Inferior parietal cortex (tissue), 1 donor: ENCODE measurements around the gene SPINK4.
A peak's percentile ranks its signal among the peaks of the same experiment; 100 is the strongest.

Experiments
- DNase-seq: peaks from one replicate; pipeline ENCODE4 v3.0.0-alpha.2; 2016; ENCODE audit errors: extremely low spot score

Gene SPINK4

DNA sequence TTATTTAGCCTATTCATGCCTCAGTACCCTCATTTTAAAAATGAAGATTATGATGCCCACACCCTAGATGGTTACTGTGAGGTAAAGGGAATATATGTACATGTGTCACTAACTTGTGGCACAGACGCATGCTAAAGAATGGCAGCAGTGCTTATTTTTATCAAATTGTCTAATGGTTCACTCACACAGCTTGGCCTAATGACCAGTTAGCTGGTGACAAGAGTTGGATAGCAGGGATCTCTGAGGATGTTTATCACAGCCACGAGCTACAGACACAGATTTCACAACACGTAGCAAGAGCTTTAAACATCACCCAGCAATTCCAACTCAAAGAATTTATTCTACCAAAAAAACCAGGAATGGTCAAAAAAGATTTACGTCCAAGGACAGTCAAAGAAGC lies 17.3 kb downstream of the SPINK4 start:
- no peak for DNase-seq

DNA sequence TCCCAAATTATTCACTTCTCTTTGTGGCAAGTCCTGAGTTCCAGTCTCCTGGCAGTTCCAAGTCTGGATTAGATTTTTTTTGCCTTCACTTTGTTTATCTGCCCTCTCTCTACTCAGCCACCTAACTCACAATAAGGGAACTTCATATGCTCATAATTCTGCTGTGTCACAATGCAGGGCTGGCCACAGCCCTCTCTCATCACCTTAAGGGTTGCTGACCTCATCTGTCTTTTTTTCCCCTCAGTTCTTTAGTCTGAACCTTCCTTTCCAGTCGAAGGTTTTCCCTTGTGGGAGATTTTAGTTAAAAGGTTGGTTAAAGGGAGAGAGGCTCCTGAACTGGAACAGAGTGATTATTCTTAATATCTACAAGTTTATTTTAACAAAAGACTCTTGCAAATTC lies 20.4 kb downstream of the SPINK4 start:
- no peak for DNase-seq

DNA sequence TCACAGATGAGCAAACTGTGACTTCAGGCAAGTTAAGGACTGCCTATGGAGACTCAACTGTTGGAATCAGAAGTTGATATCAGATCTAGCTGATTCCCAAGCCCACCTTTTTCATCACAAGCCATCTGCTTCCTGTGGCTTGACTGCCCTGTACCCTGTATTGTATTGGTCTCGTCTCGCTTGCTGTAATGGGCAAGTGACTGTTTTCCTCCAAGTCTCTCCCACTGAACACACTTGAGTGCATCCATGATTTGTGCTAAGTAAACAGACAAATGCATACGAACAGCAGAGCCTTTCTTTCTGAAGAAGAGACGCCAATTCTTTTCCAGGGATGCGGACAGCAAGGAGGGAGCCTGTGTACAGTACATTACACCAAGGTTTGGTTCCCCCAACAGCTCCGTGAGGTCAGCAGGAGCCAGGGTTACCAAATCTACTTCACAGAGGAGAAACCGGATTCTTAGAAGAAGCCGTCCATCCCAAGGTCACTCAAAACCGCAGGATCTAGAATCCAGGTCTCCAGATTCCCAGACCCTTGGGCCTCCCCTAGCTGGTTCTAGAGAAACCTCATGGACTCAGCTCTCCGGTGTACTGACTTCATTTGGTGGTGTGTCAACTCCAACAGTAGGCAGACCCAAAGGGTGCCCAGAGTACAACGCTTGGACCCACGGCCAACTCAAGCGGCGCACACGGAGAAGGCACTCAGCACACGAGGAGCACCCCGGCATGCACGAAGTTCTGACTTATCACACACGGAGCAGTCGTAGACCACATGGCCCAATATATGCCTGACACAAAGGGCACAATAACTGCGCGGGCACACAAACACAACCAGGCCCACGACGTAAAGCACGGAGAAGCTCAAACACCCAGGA lies 23.4 kb downstream of the SPINK4 start:
- DNase-seq, result no peak

DNA sequence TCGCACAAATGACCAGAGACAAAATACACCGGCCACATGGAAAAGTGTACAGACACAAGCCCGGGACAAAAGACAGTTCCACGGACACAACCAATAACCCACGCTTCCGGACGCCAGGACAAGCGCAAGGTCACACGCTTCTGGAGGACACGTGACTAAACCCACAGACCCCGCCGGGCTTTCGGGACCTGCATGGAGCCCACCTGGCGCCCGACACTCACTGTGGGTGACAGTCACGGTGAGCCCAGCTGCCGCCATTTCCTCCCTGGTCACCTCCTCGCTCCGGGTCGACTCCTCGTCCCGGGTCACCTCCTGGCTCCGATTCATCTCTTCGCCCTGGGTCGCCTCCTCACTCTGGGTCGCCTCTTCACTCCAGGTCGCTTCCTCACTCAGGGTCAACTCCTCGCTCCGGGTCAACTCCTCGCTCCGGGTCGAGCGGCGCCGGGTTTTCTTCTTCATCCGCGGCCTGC lies 24.1 kb downstream of the SPINK4 start:
- DNase-seq, result peak; percentile 17

DNA sequence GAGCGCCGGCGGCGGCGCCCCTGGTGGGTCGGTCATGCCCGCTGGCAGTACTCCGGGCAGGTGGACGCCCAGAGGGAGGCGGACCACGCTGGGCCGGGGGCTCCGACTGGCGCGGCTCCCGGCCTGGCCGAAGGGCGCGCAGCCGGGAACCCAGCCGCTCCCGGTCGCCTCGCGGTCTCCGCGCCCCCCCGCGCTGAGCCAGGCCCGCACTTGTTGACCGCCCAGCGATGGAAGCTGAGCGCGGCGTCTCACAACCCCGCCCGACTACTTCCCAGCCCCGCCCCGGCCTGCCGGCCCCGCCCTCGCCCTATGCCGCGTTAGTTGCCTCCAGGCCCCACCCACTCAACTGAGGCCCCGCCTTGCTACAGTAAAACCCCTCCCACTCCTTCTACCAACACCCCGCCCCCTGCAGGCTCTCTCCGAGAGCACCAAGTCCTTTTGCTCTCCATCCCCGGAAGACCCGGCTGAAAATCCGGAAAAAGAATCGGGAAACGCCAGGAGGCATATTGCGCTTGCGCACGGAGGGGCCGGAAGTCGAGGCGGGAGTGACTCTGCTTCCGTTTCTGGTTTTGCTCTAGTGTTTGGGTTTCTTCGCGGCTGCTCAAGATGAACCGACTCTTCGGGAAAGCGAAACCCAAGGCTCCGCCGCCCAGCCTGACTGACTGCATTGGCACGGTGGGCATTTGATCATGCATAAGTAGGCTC lies 24.7 kb downstream of the SPINK4 start, which contains the start of the genes BAG1 and CHMP5:
BAG1 (minus strand) TSS at position 236 of the 705 bp plus-strand sequence.
CHMP5 (plus strand) TSS at position 577 of the 705 bp plus-strand sequence; CDS start at position 607, 30 bp downstream.
- DNase-seq, result peak; percentile 99

DNA sequence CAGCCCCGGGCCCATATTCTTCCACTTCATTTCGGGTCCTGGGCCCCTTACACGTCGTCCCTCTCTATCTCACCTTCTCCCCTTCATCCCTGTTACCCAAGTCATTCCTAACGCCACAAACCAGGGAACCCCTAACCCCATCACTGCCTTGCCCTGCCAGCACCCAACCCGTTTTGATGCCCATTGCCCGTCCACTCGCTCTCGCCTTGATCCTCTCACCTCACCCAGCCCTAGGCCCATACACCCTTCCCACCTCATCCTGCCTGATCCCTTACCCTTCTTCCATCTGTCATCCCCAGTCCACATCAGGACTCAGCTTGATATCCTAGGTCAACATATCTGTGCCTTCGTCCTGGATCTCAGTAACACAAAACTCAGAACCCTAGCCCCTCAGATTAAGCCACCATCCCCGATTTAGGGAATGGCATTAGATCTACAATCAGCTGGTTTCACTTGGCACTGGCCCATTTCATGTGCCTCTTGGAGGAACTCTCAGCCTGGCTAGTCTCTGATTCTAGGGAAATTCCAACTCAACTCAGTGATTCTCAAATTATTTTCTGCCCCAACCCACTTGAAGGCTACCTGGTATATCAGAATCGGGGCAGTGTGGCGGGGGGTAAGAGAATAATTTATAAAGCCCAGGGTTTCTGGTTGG lies 25.4 kb downstream of the SPINK4 start:
- no peak for DNase-seq

DNA sequence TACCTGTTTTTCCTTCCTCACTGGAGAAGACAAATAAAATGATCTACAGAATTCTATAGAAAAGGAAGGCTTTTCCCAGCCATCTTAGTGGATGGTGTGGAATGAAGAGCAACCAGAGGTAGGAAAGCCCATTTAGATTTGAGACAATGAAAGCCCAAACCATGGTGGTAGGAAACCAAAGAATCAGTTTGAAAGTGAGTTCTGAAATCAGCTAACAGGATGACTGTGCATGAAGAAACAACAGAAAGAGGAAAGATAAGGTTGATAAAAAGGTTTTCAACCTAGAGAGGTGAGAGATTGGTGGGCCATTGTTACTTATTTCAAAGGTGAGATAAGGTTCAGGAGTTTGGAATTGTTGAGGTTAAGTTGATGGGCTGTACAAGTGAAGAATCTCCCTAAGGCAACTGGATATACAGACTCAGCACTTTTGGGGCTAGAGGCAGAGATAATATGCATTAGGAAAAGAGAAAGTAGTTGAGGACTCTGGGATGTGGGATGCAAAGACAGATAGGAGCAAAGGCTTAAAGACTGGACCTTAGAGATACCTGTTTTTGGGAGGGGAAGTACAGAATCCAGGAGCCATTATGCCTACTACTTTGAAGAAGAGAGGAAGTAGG lies 27.3 kb downstream of the SPINK4 start:
- DNase-seq, result no peak

DNA sequence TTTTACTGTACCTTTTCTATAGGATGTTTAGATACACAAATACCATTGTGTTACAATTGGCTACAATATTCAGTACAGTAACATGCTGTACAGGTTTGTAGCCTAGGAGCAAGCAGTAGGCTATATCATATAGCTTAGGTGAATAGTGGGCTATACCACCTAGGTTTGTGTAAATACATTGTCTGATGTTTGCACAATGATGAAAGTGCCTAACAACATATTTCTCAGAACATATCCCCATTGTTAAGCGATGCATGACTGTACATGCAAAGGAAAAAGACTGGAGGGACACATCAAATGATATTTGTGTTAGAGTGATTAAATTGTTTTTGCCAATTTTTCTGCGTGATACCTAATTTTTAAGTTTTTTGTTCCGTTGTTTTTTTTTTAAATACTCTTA lies 30.2 kb downstream of the SPINK4 start:
- no peak for DNase-seq

DNA sequence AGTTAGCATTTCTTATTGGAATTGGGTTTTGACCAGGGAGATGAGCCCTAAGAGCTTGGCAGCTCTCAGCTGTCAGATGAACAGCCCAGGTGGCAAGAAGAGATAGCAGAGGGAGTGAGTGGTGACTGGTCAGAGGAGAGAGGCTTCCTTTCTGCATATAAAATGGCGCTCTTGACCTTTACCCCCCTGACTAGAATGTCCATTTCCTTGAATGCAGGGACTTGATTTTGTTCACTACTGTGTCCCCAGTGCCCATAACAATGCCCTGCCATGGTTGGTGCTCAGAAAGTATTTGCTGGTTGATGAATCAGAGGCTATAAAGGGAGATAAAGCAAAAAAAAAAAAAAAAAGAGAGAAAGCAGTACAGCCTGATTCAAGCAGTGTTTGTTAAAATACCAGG lies 32.1 kb downstream of the SPINK4 start:
- no peak for DNase-seq

DNA sequence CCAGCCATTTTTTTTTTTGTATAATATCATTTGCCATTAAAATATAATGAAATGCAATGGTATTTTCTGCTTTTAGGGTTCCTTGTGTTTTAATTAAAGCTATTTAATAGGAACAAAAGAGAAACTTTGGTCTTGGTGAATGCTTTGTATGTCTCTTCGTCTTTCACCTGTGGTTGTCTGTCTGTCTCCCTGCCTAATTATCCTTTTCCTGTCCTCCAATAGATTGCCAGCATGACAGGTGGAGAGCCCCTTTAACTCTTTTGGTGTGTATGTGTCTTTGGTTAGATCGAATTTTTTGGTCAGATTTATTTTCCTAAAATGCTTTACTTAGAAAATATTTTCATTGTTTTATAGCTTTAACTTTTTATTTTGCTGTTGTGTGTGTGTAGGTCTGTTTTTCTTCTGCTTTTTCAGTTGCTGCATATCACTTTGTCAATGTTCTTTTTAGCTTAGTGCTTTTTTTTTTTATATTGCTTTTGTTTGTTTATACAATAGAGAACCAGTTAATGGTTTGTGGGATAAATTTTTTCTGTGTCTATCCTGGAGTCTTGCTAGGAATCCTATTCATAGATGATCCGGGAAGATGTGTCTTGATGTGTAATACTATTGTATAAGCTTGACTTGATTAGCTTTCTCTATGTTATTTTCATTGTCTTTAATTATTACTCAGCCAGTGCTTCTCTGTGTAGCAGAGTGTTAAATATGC lies 33.5 kb downstream of the SPINK4 start:
- no peak for DNase-seq

DNA sequence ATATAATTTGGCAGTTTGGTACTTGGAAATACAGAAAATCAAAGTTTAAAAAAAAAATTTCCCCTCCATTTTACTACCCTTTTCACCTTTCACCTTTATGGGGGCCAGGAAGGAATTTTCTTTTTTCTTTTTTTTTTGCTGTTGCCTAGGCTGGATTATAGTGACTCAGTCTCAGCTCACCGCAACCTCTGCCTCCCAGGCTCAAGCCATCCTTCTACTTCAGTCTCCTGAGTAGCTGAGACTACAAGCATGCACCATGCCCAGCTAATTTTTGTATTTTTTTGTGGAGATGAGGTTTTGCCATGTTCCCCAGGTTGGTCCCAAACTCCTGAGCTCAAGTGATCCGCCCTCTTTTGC lies 34.0 kb downstream of the SPINK4 start:
- DNase-seq, result no peak

DNA sequence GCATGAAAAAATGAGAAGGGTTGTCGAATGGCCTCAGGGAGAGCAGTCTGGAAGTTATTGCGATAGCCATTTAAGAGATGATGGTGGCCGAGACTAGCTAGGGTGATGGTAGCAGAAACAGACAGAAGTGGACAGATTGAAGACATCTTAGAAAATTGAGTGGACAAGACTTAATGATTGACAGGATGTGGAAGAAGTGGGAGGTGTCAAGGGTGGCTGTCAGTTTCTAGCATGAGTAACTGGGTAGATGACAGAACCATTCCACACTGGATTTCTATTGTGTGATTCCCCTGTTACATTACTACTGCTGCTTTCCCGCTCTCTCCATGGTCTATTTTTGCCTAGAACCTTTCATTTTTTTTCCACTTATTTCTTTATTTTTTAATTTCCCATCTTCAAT lies 37.5 kb downstream of the SPINK4 start:
- no peak for DNase-seq

DNA sequence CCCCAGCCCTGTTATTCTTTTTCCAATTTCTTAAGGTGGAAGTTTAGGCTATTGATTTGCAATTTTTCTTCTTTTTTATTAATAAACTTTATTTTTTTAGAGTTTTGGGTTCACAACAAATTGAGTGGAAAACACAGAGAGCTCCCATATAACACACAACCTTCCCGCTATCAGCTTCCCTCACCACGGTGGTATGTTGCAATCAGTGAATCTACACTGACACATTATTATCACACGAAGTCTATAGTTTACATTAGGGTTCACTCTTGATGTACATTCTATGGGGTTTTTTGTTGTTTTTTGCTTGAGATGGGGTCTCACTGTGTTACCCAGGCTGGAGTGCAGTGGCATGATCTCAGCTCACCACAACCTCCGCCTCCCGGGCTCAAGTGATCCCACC lies 45.5 kb downstream of the SPINK4 start:
- DNase-seq, result no peak

DNA sequence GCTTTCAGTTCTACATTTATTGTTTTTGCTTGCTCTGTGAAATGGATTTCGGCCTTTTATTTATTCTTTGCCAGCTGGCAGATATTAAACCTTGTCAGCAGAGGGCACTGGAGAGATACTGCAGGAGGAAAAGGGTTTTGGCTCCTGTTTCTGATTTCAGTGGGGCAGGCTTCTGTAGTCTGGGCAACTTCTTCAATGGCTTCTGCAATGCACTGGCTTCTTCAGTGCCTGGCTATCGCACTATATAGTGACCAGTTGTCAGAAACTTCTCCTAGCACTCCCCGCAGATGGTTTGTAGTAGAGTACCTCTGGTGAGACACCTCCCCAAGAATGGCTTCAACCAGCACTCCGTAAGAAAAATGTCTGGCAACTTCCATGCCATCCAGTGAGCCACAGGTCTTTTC lies 47.1 kb downstream of the SPINK4 start:
- peak; percentile 75 for DNase-seq

DNA sequence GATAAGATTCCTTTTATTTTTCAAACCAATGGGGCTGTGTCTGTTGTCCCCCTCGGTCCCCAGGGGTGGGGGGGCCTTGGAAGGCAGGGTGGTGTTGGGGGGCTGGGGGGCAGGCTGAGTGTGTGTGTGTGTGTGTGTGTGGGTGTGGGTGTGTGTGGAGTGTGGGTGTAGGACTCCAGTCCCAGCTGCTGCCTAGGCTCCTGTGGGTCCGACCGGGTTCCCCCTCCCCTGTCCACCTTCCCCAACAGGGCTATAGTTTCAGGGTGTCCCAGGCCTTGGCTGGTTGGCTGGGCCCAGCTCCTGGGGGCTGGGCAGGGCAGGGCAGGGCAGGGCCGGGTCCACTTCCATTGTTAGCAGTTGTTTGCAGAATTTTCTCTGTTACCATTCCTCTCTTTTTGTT lies 48.3 kb downstream of the SPINK4 start:
- no peak for DNase-seq

DNA sequence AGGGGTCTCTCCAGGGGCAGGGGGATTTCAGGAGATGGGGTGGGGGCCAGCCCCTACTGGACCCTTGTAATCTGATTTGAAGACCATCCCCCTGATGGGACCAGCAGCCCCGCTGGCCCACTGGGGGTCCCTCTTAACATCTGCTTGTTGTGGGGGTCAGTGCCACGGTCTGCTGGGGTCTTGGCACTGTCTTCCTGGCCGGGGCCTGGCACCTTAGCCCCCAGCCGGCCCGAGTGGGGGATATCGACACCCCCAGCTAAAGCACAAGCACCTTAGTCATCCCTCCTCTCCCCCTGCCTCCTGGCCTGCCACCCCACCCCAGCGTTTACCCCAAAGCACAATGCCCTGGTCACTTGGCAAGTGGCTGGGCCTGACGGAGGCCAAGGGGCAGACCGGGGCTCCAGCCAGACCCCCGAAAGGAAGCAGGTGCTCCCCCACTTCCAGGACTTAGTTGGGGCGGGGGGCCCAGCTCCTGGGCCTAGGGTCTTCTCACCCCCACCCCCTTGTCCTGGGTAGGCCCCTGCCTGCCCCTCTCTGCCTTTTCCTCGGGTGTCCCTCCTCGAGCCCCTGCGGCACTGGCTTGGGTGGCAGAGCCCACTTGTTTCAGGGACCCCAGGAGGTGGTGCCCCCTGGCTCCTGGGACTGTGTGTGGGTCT lies 49.0 kb downstream of the SPINK4 start:
- DNase-seq, result no peak

DNA sequence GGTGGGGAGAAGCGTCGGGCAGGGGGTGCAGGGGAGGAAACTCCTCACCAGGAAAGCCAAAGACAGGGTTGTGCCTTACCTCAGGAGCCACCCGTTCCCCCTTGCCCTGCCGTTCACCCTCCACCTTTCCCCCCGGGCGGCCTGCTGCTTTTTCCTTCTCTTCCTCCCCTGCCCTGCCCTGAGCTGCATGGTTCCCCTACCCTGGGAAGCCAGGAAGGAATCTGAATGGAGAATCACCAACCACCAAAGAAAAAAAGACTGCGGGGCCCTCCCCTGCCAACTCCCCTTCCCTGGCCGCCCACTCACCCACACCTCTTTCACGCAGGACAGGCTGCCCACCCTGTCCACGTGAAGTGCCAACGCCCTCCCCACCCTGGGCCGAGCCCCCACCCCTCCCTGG lies 49.5 kb downstream of the SPINK4 start:
- DNase-seq, result no peak

DNA sequence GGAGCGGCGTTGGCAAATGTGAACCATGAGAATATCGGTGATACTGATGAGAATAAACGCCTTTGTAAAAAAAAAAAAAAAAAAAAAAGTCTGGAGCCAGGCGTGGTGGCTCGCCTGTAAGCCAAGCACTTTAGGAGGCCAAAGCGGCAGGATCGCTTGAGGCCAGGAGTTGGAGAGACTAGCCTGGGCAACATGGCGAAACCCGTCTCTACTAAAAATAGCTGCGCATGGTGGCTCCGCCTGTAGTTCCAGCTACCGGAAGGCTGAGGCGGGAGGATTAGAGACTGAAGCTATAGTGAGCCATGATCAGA lies 49.9 kb downstream of the SPINK4 start:
- DNase-seq, result no peak

DNA sequence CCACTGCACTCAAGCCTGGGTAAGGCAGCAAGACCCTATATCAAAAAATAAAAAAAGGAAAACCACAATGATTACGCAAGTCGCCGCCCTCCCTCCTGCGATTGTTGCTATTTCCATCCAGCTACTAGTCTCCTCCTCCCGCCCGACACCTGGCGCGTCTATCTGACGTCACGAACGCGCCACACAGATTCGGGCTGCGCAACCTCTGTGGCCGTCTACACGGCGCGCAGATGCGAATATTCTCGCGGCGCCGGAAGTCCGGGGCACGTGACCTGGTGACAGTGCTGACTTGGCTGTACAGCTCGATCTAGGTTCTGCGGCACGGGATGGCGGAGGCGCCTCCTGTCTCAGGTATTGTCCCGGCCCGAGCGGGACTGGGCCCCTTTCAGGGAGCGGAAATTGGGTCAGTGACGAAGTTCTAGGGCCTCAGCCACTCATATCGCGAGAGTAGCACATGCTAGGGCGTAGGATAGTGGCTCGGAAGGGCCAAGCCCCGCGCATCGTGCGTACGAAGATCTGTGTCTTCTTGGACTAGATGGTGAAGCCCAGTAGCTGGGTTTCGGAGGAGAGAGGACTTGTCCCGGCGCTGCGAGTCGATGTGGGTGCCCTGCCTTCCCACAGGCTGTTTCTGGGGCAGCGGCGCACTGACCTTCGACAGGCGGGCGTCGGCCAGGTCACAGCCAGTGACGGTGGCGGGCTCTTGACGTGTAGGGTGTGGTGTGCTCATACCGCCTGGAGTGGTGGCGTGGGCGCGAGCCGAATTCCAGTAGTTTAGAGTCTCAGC lies 50.5 kb downstream of the SPINK4 start, which contains the start of gene NFX1:
NFX1 (plus strand) TSS at position 270 of the 784 bp plus-strand sequence; CDS start at position 327, 57 bp downstream.
- DNase-seq, result peak; percentile 98

DNA sequence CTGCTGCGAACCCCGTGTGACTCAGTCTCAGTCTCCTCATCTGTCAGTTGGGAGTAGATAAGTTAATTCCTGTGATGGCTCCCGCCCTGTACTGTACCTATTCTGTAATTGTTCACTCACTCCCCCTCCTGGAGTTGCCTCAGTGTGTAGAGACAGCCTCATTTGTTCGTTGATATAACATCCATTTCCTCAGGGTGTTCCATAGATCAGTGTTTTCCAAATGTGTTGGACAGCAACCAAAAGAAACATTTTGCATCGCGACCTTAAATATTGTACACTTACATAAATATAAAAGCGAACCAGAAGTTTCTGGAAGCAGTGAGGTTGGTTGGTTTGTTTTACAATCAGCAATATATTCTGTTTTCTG lies 51.0 kb downstream of the SPINK4 start:
- no peak for DNase-seq
